WTC11 (cell line): Measurements from ENCODE around the gene CLCA1.

Source experiments
- ATF6 ChIP-seq: sonication (generic); formaldehyde crosslinking; IDR thresholded peaks from 2 replicates; pipeline ENCODE4 v1.8.1; 2023; ENCODE audit warnings: mild to moderate bottlenecking, missing genetic modification reagents
- CTCF ChIP-seq: fragments of 200-600 bp; IDR thresholded peaks from 2 replicates; pipeline ENCODE4 v1.8.0; 2022; ENCODE audit warnings: antibody characterized with exemption
- IRF2 ChIP-seq: sonication (generic); formaldehyde crosslinking; IDR thresholded peaks from 2 replicates; pipeline ENCODE4 v1.8.0; 2022; ENCODE audit warnings: low read depth, missing genetic modification reagents, borderline replicate concordance
- SP1 ChIP-seq: sonication (generic); formaldehyde crosslinking; conservative IDR thresholded peaks from 2 replicates; pipeline ENCODE4 v1.8.1; 2022; ENCODE audit warnings: missing genetic modification reagents
- ZNF232 ChIP-seq: sonication (generic); formaldehyde crosslinking; IDR thresholded peaks from 2 replicates; pipeline ENCODE4 v1.8.0; 2022; ENCODE audit warnings: mild to moderate bottlenecking, missing genetic modification reagents

GRCh38 chr1:86487811-86488141 lies 19.0 kb downstream of the CLCA1 start:
- TF ChIP-seq ATF6 (CRISPR knock-in tag) (no peak), ZNF232 (no peak), CTCF (no peak), SP1 (CRISPR knock-in tag) (no peak), IRF2 (no peak)
